Measurements from ENCODE around the gene AMOTL2.

The AMOTL2 gene

GRCh38 chr3:134374105-134374790 is at the start of gene AMOTL2:
TSS of gene AMOTL2 (minus strand) at chr3:134374447. CDS start at chr3:134371433, 3,014 bp downstream.
- peak; percentile 65 for DNase-seq

- no peak for DNase-seq
These were observed 48.9 kb upstream of the AMOTL2 start for GRCh38 chr3:134423153-134423552.

- no peak for DNase-seq
These were observed 45.7 kb upstream of the AMOTL2 start for GRCh38 chr3:134419960-134420321.

- no peak for DNase-seq
These were observed 45.1 kb upstream of the AMOTL2 start for GRCh38 chr3:134419214-134419959.

GRCh38 chr3:134409041-134409440 is 34.8 kb upstream of the AMOTL2 start:
- no peak for DNase-seq

DNA sequence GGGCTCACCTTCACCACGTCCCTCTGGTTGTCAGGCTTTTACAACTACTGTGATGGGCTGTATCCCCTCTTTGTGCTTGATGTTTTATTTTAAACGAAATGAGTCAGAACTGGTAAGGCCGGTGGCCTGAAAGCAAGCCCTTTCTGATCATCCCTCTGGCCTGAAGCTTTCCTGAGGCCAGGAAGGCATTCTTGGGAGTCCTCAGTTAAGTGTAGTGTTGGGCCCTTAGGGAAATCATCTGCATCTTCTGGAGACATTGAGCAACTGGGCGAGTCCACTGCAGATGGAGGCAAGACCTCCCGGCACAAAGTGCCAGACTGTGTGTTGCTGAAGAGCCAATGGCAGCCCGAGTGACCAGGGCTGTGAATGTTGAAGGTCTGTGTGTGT is 33.0 kb upstream of the AMOTL2 start:
- no peak for DNase-seq

- DNase-seq, result no peak
These were observed 32.3 kb upstream of the AMOTL2 start for GRCh38 chr3:134406331-134407238.

DNA sequence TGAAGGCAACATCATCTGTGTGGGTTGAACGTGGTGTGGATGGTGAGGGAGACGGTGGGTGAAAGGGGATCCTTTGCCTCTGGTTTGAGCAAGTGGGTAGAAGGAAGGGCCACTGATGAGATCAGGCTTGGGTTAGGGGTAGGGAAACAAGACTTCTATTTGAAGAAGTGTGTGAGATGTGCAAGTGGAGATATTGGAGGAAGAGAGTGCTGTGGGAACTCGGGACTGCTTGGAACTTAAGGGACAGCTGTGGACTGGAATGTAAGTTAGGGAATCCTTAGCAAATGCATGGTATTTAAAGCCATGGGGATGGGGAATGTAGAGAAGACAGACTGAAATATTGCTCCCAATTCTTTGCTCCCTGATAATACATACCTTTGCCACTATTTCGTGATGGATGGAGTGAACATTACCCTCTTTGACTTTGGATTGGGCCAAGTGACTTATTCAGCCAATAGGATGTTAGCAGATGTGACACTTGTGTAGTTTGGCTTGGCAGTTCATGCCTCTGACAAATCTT is 30.2 kb upstream of the AMOTL2 start:
- DNase-seq, result no peak

DNA sequence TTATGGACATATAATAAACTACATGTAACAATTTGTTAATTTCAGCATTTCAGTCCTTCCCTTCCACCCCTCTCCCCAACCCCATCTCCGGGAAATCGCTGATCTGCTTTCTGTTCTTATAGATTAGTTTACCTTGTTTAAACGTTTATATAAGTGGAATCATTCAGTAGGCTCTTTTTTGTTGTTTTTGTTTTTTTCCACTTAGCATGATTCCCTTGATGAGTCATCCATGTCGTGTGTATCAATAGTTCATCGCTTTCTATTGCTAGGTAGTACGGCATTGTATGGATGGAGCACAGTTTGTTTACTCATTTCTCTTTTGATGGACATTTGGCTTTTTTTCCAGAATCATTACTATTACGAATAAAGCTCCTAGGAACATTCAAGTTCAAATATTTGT is 23.5 kb upstream of the AMOTL2 start:
- no peak for DNase-seq

DNA sequence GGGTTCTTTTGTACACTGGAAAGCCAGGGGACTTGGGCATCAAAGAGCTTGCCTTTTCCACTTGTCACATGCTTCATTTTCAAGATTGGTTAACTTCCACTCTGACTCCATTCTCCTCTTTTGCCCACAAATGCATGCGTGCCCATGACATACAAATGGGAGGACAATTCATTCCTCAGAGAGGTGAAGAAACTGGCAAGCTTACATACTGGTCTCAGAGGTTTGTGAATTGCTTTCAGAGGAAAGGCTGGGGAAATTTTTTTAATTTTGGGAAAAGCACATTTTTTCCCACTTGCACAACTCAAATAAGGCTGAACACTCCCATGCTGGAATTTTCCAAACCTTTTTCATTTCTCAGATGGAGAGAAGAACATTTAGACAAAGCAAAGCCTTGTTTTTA is 20.9 kb upstream of the AMOTL2 start:
- DNase-seq, result no peak

DNA sequence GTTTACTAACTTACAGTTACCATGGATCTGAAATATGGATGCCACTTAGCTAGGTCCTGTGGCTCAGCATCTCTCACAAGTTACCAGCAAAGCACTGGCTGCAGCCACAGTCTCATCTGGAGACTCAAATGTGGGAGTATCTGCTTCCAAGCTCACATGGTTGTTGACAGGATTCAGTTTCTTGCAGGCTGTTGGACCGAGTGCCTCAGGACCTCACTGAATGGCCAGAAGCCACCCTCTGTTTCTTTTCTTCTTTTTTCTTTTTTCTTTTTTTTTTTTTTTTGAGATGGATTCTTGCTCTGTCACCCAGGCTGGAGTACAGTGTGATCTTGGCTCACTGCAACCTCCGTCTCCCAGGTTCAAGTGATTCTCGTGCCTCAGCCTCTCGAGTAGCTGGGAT is 20.1 kb upstream of the AMOTL2 start:
- DNase-seq, result no peak

DNA sequence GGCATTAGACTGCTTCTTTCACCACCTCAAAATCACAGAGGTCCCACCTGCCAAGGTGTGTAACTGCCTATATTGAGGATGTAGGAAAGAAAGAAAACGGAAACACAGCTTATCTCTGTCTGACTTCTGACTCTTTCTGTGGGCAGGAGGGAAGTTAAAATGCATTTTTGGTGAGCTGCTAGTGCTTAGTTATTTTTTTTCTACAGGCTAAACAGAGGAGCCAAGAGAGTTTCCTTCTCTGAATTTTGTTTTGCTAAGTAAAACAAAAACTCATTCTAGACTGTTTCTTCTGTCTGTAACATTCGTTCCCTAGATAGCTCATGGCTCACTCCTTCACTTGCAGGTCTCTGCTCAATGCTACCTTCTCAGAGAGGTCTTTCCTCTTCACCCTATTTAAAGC is 18.8 kb upstream of the AMOTL2 start:
- DNase-seq, result no peak

- no peak for DNase-seq
These were observed 18.2 kb upstream of the AMOTL2 start for GRCh38 chr3:134392336-134392983.

GRCh38 chr3:134389865-134390264 is 15.6 kb upstream of the AMOTL2 start:
- no peak for DNase-seq

GRCh38 chr3:134388788-134389485 is 14.7 kb upstream of the AMOTL2 start:
- peak; percentile 41 for DNase-seq

DNA sequence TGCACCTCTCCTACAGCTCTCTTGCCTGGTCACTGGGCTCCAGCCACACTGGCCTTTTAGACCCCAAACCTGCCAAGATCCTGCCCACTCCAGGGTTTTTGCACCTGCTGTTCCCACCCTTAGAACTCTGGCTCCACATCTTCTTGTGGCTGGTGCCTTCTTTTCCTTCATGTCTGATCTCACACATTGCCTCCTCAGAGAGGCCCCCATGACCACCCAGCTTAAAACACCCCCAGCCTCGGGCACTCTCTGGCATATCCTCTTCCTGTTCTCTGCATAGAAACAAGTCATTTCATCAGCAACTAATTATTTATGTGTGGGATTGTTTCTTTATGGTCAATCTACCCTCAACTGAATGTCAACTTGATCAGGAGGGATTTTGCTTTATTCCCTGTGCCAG is 14.0 kb upstream of the AMOTL2 start:
- peak; percentile 16 for DNase-seq

GRCh38 chr3:134387293-134387692 is 13.0 kb upstream of the AMOTL2 start:
- DNase-seq, result peak; percentile 19

DNA sequence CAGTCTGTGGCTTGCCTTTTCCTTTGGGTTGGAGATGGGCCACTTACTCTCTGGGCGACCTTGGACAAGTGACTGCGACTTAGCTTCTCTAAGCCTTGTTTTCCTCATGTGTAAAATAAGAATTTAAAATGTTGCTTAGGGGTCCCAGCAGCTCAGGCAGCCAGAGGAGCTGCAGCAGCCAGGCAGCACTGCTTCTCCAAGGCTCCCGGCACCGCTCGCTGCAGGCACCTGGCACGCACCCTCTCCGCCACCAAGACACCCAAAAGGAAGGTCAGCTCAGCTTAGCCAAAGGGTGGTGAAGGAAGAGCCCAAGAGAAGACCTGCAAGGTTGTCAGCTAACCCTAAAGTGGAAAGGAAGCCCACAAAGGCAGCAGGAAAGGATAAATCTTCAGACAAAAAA is 10.7 kb upstream of the AMOTL2 start:
- peak; percentile 12 for DNase-seq

- DNase-seq, result peak; percentile 50
These were observed 7.7 kb upstream of the AMOTL2 start for GRCh38 chr3:134381831-134382442.

DNA sequence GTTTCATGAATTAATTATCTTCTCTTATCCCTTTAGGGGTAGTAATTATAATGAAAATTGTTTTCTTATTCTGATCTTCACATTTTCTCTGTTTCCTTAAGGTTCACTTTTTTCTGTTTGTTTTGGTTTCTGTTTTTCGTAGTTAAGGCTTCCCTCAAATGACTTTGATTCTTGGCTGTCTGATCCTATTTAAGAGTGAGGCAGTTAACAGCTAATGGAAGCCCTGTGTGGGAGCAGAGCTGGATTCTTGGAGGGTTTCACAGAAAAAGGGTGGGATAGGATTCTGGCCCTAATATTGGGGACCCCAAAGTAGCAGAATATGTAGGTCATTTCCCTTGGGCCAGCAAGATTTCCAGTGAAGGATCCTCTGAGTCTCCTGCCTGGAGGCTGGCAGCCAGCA is 6.8 kb upstream of the AMOTL2 start:
- DNase-seq, result no peak

GRCh38 chr3:134380249-134380648 is 6.0 kb upstream of the AMOTL2 start:
- no peak for DNase-seq

- peak; percentile 63 for DNase-seq
These were observed 4.6 kb upstream of the AMOTL2 start for GRCh38 chr3:134378818-134379217.
